NK-92 (cell line): Measurements from ENCODE around the gene DOCK3.
"Not testable (repeated sequence)": the region's sequence is repeated elsewhere in the genome, so short reads cannot be mapped to it uniquely, and the experiment has no call there.

Experiments
- DNase-seq: peaks from one replicate; lab custom pipeline; 2025; ENCODE audit not compliant: unreplicated experiment; lab: John Stamatoyannopoulos, UW

DOCK3 gene

DNA sequence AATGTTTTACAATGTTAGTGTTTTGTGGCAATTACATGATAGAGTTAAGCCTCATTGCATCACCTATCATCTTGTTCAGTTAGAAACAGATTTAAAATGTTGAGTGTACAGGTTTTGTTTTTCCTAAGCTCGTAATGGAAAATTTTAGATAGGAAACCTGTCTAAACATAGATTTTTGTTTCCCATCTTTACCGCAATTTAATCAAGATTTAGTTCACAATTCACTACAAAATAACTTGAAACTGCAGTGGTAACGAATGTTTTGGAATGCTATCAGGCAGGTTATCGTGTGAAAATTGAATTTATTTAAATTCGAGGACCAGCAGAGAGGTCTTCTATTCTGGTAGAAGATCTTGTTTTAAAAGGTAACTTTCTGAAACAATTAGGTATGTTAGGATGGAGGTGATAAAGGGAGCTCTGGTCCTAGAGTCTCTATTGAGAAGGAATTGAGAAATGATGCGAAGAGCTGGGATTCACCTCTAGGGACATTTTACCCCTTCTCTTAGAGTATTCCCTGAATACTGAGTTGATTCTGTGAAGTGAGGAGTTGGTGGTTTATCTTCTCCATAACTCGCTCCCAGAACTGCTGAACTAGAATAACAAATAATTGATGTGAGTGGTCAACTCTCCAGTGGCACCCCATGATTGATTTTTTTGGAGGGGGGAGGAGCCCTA lies 1.4 kb downstream of the DOCK3 start:
- no peak for DNase-seq

DNA sequence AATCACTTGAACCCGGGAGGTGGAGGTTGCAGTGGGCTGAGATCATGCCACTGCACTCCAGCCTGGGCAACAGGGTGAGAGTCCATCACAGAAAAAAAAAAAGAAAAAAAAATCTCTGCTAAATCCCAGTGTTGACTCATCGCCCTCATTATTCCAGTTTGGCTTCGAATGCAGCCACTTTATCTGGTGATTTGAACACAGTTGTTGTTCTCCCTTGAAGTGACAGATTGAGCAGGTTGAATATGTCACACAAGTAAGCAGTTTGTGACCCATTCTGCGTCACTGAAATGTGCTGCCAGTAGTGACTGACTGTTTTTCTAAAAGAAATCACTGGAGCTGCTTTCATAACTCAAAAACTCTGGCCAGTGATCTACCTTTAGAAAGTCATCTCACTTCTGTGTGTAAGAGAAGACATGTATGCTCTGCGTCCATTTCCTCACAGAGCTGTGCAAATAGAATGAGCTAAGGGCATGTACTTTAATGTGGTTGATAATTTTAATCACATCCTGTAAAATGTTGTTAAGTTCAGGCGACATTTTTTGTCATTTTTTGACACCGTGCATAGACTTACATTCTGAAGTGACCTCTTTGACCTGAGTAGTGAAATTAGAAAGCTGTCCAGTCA lies 12.5 kb downstream of the DOCK3 start:
- DNase-seq, result no peak

DNA sequence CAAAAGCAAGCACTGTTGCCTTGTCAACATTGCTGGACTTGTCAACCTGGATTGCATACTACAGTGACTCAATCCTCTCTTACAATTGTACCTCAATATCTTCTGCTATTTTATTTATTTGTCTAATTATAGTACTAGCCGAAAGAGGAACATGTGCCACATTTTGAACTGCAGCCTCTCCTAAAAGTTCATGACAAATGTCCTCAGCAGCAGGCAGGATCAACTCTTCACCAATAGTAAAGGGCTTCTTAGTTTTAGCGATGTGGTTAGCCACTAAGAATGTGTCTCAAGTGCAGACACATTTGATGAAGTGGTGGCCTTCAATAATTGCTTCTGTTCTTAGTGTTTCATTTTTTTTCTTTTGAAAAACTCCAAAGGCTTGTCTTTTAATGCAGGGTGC lies 13.2 kb downstream of the DOCK3 start:
- no peak for DNase-seq

DNA sequence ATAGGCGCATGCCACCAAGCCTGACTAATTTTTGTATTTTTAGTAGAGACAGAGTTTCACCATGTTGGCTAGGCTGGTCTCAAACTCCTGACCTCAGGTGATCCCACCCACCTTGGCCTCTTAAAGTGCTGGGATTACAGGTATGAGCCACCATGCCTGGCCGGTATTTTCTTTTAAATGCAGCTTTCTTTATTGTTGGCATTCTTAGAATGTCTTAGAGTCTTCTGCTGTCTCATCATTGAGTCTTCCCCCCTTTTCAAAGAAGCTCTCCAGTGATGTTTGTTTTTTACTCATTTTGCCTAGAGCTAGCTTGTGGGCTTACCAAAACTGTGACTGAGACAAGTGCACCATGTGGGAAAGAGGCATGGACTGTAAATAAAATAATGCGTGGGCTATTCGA lies 13.9 kb downstream of the DOCK3 start:
- not testable (repeated sequence) for DNase-seq

DNA sequence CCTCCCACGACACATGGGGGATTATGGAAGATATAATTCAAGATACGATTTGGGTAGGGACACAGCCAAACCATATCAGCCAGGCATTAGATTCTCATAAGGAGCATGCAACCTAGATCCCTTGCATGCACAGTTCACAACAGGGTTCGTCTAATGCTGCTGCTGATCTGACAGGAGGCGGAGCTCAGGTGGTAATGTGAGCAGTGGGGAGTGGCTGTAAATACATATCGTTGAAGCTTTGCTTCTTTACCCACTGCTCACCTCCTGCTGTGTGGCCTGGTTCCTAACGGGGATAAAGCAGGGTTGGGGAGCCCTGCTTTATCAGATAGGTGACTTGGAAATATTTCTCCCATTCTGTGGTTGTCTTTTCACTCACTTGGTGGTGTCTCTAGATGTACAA lies 14.8 kb downstream of the DOCK3 start:
- DNase-seq, result no peak

DNA sequence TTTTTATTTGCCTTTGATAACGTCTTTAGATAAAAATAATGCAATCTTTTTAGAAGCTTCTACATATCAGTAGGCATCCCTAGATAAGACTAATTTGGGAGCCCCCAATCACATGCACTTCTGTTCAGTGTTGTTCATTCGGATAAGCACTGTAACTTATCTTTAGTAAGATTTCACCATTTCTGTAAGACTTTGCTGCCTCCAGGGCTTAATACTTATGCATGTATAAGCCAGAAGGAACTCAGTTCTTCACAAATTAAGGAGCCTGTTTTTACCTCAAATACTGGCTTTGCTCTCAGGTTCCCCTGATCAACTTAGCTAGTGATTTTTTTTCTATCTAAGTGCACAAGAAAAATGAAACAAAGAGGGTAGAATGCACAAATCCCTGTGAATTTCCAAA lies 20.3 kb downstream of the DOCK3 start:
- no peak for DNase-seq

DNA sequence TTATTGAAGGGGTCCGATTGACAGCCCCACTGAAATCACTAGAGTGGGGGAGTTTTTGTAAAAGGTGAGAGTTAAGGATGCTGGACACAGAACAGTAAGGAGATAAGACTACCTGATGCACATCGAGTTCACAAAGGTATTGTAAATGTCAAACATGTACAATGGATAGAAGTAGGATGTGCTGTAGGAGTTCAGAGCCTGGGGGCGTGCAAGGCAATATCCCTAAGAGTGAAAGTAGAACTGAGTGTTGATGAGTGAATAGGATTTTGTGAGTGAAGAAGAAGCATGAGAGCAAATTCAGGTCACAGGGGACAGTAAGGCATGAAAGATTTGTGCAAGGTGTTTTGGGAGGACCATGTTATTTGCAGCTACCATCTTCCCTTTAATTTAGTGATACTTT lies 21.5 kb downstream of the DOCK3 start:
- DNase-seq, result no peak

DNA sequence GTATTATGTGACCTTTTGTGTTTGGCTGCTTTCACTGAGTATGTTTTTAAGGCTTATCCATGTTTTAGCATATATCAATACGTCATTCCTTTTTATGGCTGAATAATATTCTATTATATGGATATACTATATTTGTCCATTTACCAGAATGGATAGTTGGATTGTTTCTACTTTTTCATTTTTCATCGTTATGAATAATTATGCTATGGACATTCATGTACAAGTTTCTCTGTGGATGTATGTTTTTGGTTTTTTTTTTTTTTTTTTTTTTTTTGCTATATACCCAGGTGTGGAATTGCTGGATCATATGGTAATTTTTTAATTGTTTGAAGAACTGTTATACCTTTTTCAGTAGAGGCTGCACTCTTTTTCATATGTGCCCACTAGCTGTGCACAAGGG lies 23.5 kb downstream of the DOCK3 start:
- no peak for DNase-seq

DNA sequence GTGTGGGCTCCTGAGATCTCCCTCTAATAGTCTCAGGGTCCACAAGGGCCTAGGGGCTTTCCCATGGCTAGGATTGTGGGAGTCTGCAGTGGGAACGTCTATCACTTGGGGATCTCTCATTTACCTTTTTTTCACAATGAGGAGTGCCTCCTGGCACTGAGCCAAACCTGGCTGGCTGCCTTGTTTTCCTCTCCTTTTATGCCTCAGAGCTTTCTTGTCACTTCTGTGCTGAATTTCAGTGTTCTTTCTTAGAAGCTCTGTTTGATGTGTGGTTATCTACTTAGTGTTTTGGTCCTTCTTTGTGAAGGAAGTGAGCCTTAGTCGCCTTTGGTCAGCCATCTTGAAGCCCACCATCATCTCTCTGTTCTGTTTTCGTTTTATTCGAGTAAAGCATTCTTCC lies 33.9 kb downstream of the DOCK3 start:
- DNase-seq, result no peak

DNA sequence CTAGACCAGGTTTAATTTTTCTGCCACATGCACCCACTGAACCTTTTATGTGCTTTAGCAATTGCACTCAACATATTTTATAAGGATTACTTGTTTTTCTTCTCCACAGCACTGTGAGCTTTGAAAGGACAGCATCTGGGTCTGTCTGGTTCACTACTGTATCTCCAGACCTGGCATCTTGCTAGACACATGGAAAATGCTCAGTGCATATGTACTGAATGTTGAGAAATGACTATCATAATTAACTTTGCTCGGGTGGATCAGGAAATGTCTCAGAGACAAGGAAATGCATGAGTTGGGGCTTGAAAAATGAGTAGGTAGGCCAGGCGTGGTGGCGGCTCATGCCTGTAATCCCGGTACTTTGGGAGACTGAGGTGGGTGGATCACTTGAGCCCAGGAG lies 40.2 kb downstream of the DOCK3 start:
- DNase-seq, result no peak

DNA sequence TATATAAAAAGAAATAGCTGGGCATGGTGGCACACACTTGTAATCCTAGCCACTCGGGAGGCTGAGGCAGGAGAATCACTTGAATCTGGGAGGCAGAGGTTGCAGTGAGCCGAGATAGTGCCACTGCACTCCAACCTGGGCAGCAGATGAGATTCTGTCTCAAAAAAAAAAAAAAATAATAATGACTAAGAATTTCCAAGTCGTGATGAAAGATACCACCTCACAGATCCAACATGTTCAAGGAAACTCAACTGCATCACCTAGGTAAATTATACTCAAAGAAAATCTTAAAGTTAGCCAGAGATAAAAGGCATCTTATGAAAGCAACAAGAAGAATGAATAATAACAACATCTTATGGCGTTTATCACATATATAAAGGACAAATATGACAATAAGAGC lies 50.1 kb downstream of the DOCK3 start:
- no peak for DNase-seq

DNA sequence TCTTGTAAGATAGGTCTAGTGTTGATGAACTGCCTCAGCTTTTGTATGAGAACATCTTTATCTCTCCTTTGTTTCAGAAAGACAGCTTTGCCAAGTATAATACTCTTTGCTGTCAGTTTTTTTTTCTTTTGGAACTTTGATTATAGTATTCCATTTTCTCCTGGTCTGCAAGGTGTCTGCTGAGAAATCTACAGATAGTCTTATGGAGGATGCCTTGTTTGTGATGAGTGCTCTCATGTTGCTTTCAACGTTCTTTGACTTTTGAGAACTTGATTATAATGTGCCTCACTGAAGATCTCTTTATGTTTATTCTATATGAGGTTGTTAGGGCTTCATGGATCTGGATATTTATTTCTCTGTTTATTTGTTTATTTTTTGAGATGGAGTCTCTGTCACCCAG lies 60.3 kb downstream of the DOCK3 start:
- DNase-seq, result no peak

DNA sequence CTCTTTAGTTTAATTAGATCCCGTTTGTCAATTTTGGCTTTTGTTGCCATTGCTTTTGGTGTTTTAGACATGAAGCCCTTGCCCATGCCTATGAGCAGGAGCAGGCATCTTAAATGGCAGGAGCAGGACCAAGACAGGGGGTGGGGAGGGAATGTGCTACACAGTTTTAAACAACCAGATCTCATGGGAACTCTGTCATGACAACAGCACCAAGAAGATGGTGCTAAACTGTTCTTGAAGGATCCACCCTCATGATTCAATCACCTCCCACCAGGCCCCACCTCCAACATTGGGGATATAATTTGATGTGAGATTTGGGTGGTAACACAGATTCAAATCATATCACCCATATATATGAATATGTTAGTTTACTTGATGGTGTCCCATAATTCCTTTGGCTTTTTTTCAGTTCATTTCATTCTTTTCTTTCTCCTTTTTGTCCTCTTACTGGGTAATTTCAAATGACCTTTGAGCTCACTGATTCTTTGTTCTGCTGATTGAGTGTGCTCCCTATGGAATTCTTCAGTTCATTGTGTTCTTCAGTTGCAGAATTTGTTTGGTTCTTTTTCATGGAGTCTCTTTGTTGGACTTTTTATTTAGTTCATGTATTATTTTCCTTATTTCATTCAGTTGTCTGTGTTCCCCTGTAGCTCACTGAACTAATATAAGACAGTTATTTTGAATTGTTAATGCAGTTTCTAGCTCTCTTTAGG lies 62.6 kb downstream of the DOCK3 start:
- DNase-seq, result no peak

DNA sequence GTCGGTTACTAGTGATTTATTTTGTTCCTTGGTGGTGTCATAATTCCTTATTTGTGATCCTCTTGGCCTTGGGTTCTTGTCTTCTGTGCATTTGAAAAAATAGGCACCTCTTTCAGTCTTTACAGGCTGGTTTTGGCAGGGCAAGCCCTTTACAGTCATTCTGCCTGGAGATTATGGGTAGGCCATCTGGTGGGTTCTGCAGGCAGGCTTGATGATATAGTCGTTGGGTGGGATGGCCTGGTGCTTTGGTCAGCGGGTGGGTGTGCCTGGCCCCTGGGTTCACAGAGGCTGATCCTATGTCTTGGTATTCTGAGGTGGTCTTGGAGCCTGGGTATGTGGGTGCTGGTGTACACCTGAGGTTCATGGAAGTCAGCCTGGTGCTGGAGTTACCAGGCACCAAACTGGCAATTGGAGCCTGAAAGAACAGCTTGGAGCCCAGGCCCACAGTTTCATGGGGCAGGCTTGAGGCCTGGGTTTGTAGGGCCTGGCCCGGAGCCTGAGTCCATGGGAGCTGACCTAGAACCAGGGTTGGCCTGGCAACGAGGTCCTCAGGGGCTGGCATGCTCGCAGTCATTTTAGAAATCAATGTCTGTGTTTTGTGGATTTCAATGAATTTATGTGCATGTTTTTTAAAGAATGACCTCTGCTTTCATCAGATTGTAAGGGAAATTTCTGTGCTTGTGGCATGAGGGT lies 63.3 kb downstream of the DOCK3 start:
- no peak for DNase-seq

DNA sequence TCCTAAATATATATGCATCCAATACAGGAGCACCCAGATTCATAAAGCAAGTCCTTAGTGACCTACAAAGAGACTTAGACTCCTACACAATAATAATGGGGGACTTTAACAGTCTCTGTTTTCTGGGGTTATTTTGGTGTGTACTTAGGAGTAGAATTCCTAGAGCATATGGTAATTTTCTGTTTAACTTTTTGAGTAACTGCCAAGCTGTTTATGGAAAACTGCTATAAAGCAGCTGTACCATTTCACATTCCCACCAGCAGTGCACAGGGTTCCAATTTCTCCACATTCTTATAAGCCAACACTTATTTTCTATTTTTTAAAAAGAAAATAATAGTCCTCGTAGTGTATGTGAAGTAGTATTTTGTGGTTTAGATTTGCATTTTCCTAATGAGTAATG lies 68.9 kb downstream of the DOCK3 start:
- DNase-seq, result no peak

DNA sequence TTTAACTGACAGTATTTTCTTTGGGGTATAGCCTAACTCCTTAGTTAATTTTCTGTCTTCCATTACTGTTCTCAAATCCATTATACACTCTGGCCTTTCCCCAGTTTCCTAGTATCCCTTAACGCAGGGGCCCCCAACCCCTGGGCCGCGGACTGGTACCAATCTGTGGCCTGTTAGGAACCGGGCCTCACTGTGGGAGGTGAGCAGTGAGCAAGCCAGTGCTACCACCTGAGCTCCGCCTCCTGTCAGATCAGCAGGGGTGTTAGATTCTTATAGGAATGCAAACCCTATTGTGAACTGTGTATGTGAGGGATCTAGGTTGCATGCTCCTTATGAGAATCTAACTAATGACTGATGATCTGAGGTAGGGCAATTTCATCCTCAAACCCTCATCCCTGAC lies 75.1 kb downstream of the DOCK3 start:
- DNase-seq, result no peak

DNA sequence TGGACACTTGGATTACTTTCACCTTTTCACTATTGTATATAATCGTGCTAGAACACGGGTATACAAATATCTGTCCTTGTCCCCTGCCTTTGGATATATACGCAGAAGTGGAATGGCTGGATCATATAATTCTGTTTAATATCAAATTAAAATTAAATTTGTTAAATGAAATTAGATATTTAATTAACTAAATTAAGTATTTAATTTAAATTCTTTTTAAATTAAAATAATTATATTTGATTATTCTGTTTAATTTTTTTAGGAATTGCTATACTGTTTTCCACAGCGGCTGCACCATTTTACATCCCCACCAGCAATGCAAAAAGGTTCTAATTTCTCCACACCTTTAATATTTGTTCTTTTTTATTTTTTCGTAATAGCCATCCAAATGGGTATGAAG lies 84.3 kb downstream of the DOCK3 start:
- DNase-seq, result no peak

DNA sequence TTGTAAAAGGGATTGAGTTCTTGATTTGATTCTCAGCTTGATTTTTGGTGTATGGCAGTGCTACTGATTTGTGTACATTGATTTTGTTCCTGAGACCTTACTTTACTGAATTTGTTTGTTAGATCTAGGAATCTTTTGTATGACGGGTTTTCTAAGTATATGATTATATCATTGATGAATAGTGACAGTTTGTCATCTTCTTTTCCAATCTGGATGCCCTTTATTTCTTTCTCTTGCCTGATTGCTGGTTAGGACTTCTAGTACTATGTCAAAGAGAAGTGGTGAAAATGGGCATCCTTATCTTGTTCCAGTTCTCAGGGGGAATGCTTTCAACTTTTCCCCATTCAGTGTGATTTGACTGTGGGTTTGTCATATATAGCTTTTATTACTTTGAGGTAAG lies 103.0 kb downstream of the DOCK3 start:
- no peak for DNase-seq

DNA sequence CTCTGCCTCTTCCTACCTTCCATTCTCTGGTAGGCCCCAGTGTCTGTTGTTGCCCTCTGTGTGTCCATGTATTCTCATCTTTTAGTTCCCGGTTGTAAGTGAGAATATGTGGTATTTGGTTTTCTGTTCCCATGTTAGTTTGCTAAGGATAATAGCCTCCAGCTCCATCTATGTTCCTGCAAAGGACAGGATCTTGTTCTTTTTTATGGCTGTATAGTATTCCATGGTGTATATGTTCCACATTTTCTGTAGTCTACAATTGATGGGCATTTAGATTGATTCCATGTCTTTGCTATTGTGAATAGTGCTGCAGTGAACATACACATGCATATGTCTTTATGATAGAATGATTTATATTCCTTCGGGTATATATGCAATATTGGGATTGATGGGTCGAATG lies 107.0 kb downstream of the DOCK3 start:
- not testable (repeated sequence) for DNase-seq

DNA sequence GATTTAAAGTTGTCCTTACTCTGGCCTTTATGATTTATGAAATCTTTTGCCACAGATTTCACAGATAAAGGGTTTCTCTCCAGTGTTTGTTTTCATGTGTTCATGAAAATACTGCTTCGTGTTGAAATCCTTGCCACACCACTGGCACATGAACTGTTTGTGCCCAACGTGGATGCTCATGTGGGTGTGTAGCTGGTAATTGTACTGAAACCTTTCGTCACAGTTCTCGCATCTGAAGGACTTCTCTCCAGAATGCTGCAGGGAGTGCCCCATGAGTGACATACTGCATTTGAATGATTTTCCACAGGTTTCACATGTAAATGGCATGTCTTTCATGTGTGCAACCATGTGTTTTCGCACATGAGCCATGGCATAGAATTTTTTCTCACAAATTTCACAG lies 111.9 kb downstream of the DOCK3 start:
- no peak for DNase-seq

DNA sequence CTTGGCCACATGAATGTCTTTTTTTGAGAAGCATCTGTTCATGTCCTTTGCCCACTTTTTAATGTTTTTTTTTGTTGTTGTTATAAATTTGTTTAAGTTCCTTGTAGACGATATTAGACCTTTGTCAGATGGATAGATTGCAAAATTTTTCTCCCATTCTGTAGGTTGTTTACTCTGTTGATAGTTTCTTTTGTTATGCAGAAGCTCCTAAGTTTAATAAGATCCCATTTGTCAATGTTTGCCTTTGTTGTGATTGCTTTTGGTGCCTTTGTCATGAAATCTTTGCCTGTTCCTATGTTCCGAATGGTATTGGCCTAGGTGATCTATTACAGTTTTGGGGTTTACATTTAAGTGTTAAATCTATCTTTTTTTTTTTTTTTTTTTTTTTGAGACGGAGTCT lies 116.2 kb downstream of the DOCK3 start:
- DNase-seq, result not testable (repeated sequence)

DNA sequence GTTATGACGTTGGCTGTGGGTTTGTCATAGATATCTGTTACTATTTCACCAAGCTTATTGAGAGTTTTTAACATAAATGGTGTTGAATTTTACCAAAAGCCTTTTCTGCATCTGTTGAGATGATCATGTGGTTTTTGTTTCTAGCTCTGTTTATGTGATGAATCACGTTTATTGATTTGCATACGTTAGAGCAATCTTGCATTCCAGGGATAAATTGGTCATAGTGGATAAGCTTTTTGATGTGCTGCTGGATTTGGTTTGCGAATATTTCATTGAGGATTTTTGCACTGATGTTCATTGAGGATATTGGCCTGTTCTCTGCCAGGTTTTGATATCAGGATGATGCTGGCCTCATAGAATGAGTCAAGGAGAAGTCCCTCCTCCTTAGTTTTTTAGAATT lies 117.8 kb downstream of the DOCK3 start:
- DNase-seq, result no peak
